Trophoblast cell (in vitro differentiated cells and primary cell): ENCODE results near the gene RHOXF2B.
"Not testable (repeated sequence)": the region's sequence is repeated elsewhere in the genome, so short reads cannot be mapped to it uniquely, and the experiment has no call there.

Experiments used
- DNase-seq, 2 donors: peaks; one replicate each; pipeline ENCODE4 v3.0.0-alpha.2; 2016
- H2AFZ ChIP-seq: 2 replicates; pipeline ENCODE4 v1.6.1; 2013; ENCODE audit warnings: low read length, moderate library complexity, mild to moderate bottlenecking; ENCODE audit not compliant: insufficient read depth, poor library complexity
- H2AK5ac ChIP-seq: 2 replicates; pipeline ENCODE4 v1.6.1; 2013; ENCODE audit warnings: mild to moderate bottlenecking, low read length
- H2BK120ac ChIP-seq: 2 replicates; pipeline ENCODE4 v1.6.1; 2013; ENCODE audit warnings: low read length, mild to moderate bottlenecking, moderate library complexity; ENCODE audit not compliant: insufficient read depth, poor library complexity
- H2BK12ac ChIP-seq: 2 replicates; pipeline ENCODE4 v1.6.1; 2013; ENCODE audit warnings: mild to moderate bottlenecking, low read length, moderate library complexity
- H2BK5ac ChIP-seq: 2 replicates; pipeline ENCODE4 v1.6.1; 2013; ENCODE audit warnings: low read length, low read depth, moderate library complexity, mild to moderate bottlenecking; ENCODE audit not compliant: poor library complexity
- H3K14ac ChIP-seq: 2 replicates; pipeline ENCODE4 v1.6.1; 2013; ENCODE audit warnings: mild to moderate bottlenecking, low read length
- H3K18ac ChIP-seq: 2 replicates; pipeline ENCODE4 v1.6.1; 2013; ENCODE audit warnings: mild to moderate bottlenecking, low read length
- H3K23ac ChIP-seq: 2 replicates; pipeline ENCODE4 v1.6.1; 2013; ENCODE audit warnings: low read length
- H3K27ac ChIP-seq: 2 replicates; pipeline ENCODE4 v1.5.1; 2013; ENCODE audit warnings: low read depth, mild to moderate bottlenecking, inconsistent platforms, low read length, moderate library complexity
- H3K27me3 ChIP-seq: 2 replicates; pipeline ENCODE4 v1.6.1; 2013; ENCODE audit warnings: inconsistent platforms, mild to moderate bottlenecking, low read length, moderate library complexity; ENCODE audit not compliant: insufficient read depth
- H3K36me3 ChIP-seq, 2 experiments: 1 replicate in 1 of 2; 2 replicates in 1 of 2; pipeline ENCODE4 v1.6.1; 2013; ENCODE audit warnings: low read length in 2 of 2, mild to moderate bottlenecking in 2 of 2, moderate library complexity in 1 of 2; ENCODE audit not compliant: insufficient read depth in 2 of 2, control insufficient read depth in 1 of 2
- H3K4ac ChIP-seq: 2 replicates; pipeline ENCODE4 v1.6.1; 2013; ENCODE audit warnings: low read depth, mild to moderate bottlenecking, low read length, moderate library complexity
- H3K4me1 ChIP-seq, 2 experiments: 1 replicate in 1 of 2; 2 replicates in 1 of 2; pipeline ENCODE4 v1.6.1; 2013; ENCODE audit warnings: low read length in 2 of 2, mild to moderate bottlenecking in 2 of 2, moderate library complexity in 1 of 2; ENCODE audit not compliant: insufficient read depth in 2 of 2, control insufficient read depth in 1 of 2
- H3K4me2 ChIP-seq: 2 replicates; pipeline ENCODE4 v1.6.1; 2013; ENCODE audit warnings: inconsistent platforms, mild to moderate bottlenecking, low read length, moderate library complexity
- H3K4me3 ChIP-seq: 2 replicates; pipeline ENCODE4 v1.5.1; 2013; ENCODE audit warnings: mild to moderate bottlenecking, low read depth, low read length, inconsistent platforms
- H3K79me1 ChIP-seq: one replicate; pipeline ENCODE4 v1.6.1; 2013; ENCODE audit warnings: low read length
- H3K79me2 ChIP-seq: 2 replicates; pipeline ENCODE4 v1.6.1; 2013; ENCODE audit warnings: low read length, mild to moderate bottlenecking; ENCODE audit not compliant: control insufficient read depth, insufficient read depth, poor library complexity
- H3K9ac ChIP-seq: 2 replicates; pipeline ENCODE4 v1.6.1; 2013; ENCODE audit warnings: mild to moderate bottlenecking, low read length
- H3K9me3 ChIP-seq: 2 replicates; pipeline ENCODE4 v1.6.1; 2013; ENCODE audit warnings: low read depth, mild to moderate bottlenecking, control low read depth, inconsistent platforms, low read length; ENCODE audit not compliant: insufficient read depth
- H4K12ac ChIP-seq: 2 replicates; pipeline ENCODE4 v1.6.1; 2013; ENCODE audit warnings: low read depth, mild to moderate bottlenecking, low read length, moderate library complexity
- H4K8ac ChIP-seq: 2 replicates; pipeline ENCODE4 v1.6.1; 2013; ENCODE audit warnings: low read depth, mild to moderate bottlenecking, low read length, moderate library complexity
- H4K91ac ChIP-seq: one replicate; pipeline ENCODE4 v1.6.1; 2013; ENCODE audit warnings: low read depth, mild to moderate bottlenecking, low read length, moderate library complexity
- WGBS: extraction: QIAGEN DNeasy Blood & Tissue Kit; methylation state at CpG from one replicate; pipeline ENCODE4 v1.1.7; 2013; ENCODE audit warnings: missing lambda C conversion rate; ENCODE audit not compliant: insufficient read length, insufficient coverage; ENCODE audit errors: extremely low coverage; 5-methylcytosine and 5-hydroxymethylcytosine counted together

The RHOXF2B gene

GRCh38 chrX:120111611-120112010, 34.1 kb upstream of the RHOXF2B start:
- no peak overlapping the region for H4K8ac ChIP-seq
- no peak overlapping the region for H2BK12ac ChIP-seq
- H3K79me1 ChIP-seq = no peaks in the 10 kb centered on the region
- no peaks in the 10 kb centered on the region for H3K79me2 ChIP-seq
- H3K9ac ChIP-seq = no peak overlapping the region
- no peak overlapping the region for H2AK5ac ChIP-seq
- H4K91ac ChIP-seq = no peak overlapping the region
- DNase-seq = no peak
- no peak overlapping the region for H3K4ac ChIP-seq
- no peak overlapping the region for H2AFZ ChIP-seq
- no peak overlapping the region for H3K27ac ChIP-seq
- H3K23ac ChIP-seq = no peak overlapping the region
- no peak overlapping the region for H3K14ac ChIP-seq
- H3K4me3 ChIP-seq = no peak overlapping the region
- H3K18ac ChIP-seq = no peak overlapping the region
- no peak overlapping the region for H2BK5ac ChIP-seq
- H3K4me2 ChIP-seq = no peak overlapping the region
- H3K9me3 ChIP-seq = no peaks in the 10 kb centered on the region
- no peaks in the 10 kb centered on the region for H3K27me3 ChIP-seq
- H3K4me1 ChIP-seq = no peaks in the 10 kb centered on the region
- H2BK120ac ChIP-seq = no peak overlapping the region
- no peaks in the 10 kb centered on the region for H3K36me3 ChIP-seq
- H4K12ac ChIP-seq = no peak overlapping the region

- Histone ChIP-seq H3K4me2 (no peak overlapping the region), H3K23ac (no peak overlapping the region), H3K18ac (no peak overlapping the region), H3K79me1 (no peaks in the 10 kb centered on the region), H3K79me2 (no peaks in the 10 kb centered on the region), H3K4ac (no peak overlapping the region), H3K27ac (no peak overlapping the region), H3K14ac (no peak overlapping the region), H2AK5ac (no peak overlapping the region), H3K4me3 (no peak overlapping the region), H3K9me3 (no peaks in the 10 kb centered on the region), H2BK5ac (no peak overlapping the region), H2BK120ac (no peak overlapping the region), H3K9ac (no peak overlapping the region), H4K91ac (no peak overlapping the region), H2AFZ (no peak overlapping the region), H3K27me3 (no peaks in the 10 kb centered on the region), H4K8ac (no peak overlapping the region), H2BK12ac (no peak overlapping the region), H3K4me1 (no peaks in the 10 kb centered on the region), H3K36me3 (no peaks in the 10 kb centered on the region), H4K12ac (no peak overlapping the region)
- no peak for DNase-seq
- WGBS = no CpG with 5 or more reads among the region's 1 CpG
Observed at GRCh38 chrX:120109378-120109777, 31.9 kb upstream of the RHOXF2B start.

GRCh38 chrX:120104707-120105106, 27.2 kb upstream of the RHOXF2B start:
- no CpG with 5 or more reads among the region's 2 CpGs for WGBS
- not testable (repeated sequence) for H2AK5ac ChIP-seq, H3K4me1 ChIP-seq, H3K23ac ChIP-seq, H4K8ac ChIP-seq, H4K91ac ChIP-seq, H3K79me1 ChIP-seq, H3K9ac ChIP-seq, H3K4ac ChIP-seq, H3K9me3 ChIP-seq, H2BK120ac ChIP-seq, H3K36me3 ChIP-seq, H3K18ac ChIP-seq, H3K27me3 ChIP-seq, H4K12ac ChIP-seq, H2BK12ac ChIP-seq, H3K79me2 ChIP-seq, H3K27ac ChIP-seq, H3K4me3 ChIP-seq, H2AFZ ChIP-seq, DNase-seq, H3K4me2 ChIP-seq, H2BK5ac ChIP-seq, H3K14ac ChIP-seq

GRCh38 chrX:120101057-120101456, 23.6 kb upstream of the RHOXF2B start:
- H3K79me2 ChIP-seq, H3K9ac ChIP-seq, H3K4me1 ChIP-seq, H4K12ac ChIP-seq, DNase-seq, H3K14ac ChIP-seq, H2BK12ac ChIP-seq, H3K23ac ChIP-seq, H3K4ac ChIP-seq, H3K4me3 ChIP-seq, H3K9me3 ChIP-seq, H3K79me1 ChIP-seq, H3K27ac ChIP-seq, H3K27me3 ChIP-seq, H3K18ac ChIP-seq, H2AFZ ChIP-seq, H3K4me2 ChIP-seq, H2AK5ac ChIP-seq, H2BK120ac ChIP-seq, H4K91ac ChIP-seq, H2BK5ac ChIP-seq, H4K8ac ChIP-seq, H3K36me3 ChIP-seq: not testable (repeated sequence)
- WGBS = no CpG with 5 or more reads among the region's 2 CpGs
